Adrenal gland (tissue), 5 donors: ENCODE results near the gene PNPLA3.

ENCODE experiments used
- POLR2A ChIP-seq, 2 donors: fragments of 450-650 bp; IDR thresholded peaks; one replicate each; pipeline ENCODE4 v1.6.1; 2017; ENCODE audit warnings: antibody characterized with exemption in 2 of 2, mild to moderate bottlenecking in 2 of 2, moderate library complexity in 1 of 2
- TF ChIP-seq, protein P1 (sequence below), 6 experiments: fragments of 450-650 bp in 4 of 6; fragments of 200-600 bp in 2 of 6; sonication (generic) in 1 of 6; IDR thresholded peaks; 1 replicate in 5 of 6; 2 replicates in 1 of 6; pipeline versions ENCODE4 v1.5.1 to v1.8.0; 2016 to 2021; ENCODE audit warnings: antibody characterized with exemption in 6 of 6, mild to moderate bottlenecking in 2 of 6, moderate library complexity in 1 of 6
- donor health status: DM: no; HTN: no; CAD: no.

DNA sequence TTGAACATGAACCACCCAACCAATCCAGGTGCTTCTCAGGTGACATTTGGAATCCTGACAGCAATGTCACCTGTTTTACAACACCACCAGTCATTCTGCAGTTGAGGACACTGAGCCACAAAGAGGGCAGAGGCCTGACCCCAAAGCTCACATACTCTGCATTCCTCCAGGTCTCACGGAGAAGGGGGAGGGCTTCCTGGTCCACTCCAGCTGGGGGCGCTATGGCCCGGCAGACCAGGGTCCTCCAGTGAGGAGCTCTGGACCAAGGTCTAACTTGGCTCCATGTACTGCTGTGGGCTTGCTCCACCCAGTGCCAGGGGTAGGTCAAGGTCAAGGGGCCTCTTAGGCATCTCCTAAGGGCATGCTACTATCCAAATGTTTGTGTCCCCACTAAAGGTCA lies 1.5 kb upstream of the PNPLA3 start:
- no peak for TF ChIP-seq POLR2A (IDR thresholded peaks at IDR 0.05)
- TF ChIP-seq, protein P1, sequence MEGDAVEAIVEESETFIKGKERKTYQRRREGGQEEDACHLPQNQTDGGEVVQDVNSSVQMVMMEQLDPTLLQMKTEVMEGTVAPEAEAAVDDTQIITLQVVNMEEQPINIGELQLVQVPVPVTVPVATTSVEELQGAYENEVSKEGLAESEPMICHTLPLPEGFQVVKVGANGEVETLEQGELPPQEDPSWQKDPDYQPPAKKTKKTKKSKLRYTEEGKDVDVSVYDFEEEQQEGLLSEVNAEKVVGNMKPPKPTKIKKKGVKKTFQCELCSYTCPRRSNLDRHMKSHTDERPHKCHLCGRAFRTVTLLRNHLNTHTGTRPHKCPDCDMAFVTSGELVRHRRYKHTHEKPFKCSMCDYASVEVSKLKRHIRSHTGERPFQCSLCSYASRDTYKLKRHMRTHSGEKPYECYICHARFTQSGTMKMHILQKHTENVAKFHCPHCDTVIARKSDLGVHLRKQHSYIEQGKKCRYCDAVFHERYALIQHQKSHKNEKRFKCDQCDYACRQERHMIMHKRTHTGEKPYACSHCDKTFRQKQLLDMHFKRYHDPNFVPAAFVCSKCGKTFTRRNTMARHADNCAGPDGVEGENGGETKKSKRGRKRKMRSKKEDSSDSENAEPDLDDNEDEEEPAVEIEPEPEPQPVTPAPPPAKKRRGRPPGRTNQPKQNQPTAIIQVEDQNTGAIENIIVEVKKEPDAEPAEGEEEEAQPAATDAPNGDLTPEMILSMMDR (IDR thresholded peaks at IDR 0.05) = no peak
